Panc1 (cell line): ENCODE data around the gene SLC35D3. TPM values are rescaled to one million over a fixed set of nuclear protein-coding genes. Genes with fewer than 3 reads are reported as not detected.

Source experiments
- ATAC-seq: fragments of 200-7000 bp; cut with Tn5 transposase; 2 replicates; pipeline ENCODE4 v1.9.1; 2020; ENCODE audit warnings: mild to moderate bottlenecking, moderate library complexity
- BruUV-seq: library from RNA; stranded (reverse); fragments of 400-500 nt; replicated peaks from 2 replicates; lab custom pipeline; 2021; lab: Mats Ljungman, UMichigan
- CTCF ChIA-PET: fragments of 300-600 bp; sonication (Branson Sonifier 250); formaldehyde crosslinking; loops from one replicate; lab custom pipeline; 2022; ENCODE audit warnings: antibody characterized with exemption; lab: Charles Lee
- POLR2A ChIA-PET: fragments of 300-600 bp; sonication (Branson Sonifier 250); formaldehyde crosslinking; loops from one replicate; lab custom pipeline; 2022; ENCODE audit warnings: antibody characterized with exemption; lab: Charles Lee
- DNase-seq: peaks from one replicate; pipeline ENCODE4 v3.0.0-alpha.2; 2010; ENCODE audit warnings: low read depth, low spot score
- H3K27ac ChIP-seq: 2 replicates; pipeline ENCODE4 v1.5.1; 2011; ENCODE audit warnings: mild to moderate bottlenecking, low read length, inconsistent platforms
- H3K27me3 ChIP-seq: fragments of 200-500 bp; sonication (Bioruptor generic); 2 replicates; pipeline ENCODE4 v1.6.0; 2014; ENCODE audit warnings: low read length, inconsistent platforms; ENCODE audit not compliant: control insufficient read depth, insufficient read depth
- H3K36me3 ChIP-seq: fragments of 200-500 bp; sonication (Bioruptor generic); 2 replicates; pipeline ENCODE4 v1.5.1; 2014; ENCODE audit warnings: inconsistent platforms, mild to moderate bottlenecking, low read length, moderate library complexity; ENCODE audit not compliant: control insufficient read depth, insufficient read depth
- H3K4me1 ChIP-seq: 2 replicates; pipeline ENCODE4 v1.5.1; 2011; ENCODE audit warnings: inconsistent platforms, mild to moderate bottlenecking, low read length, moderate library complexity; ENCODE audit not compliant: control insufficient read depth, insufficient read depth
- H3K4me3 ChIP-seq, 2 experiments: 2 replicates each; pipeline ENCODE4 v1.5.1; 2011 to 2012; ENCODE audit warnings: low read depth in 2 of 2, low read length in 2 of 2, mild to moderate bottlenecking in 2 of 2, inconsistent platforms in 1 of 2, moderate library complexity in 1 of 2
- H3K9me3 ChIP-seq: fragments of 200-500 bp; sonication (Bioruptor generic); 2 replicates; pipeline ENCODE4 v1.5.1; 2014; ENCODE audit warnings: low read depth, mild to moderate bottlenecking, inconsistent platforms, low read length, moderate library complexity; ENCODE audit not compliant: control insufficient read depth, insufficient read depth
- CTCF ChIP-seq: fragments of 450-650 bp; IDR thresholded peaks from 2 replicates; pipeline ENCODE4 v1.5.1; 2017; ENCODE audit warnings: mild to moderate bottlenecking
- POLR2AphosphoS5 ChIP-seq: IDR thresholded peaks from 2 replicates; pipeline ENCODE4 v1.6.1; 2012; ENCODE audit warnings: mild to moderate bottlenecking, low read depth, low read length, moderate library complexity
- REST ChIP-seq, 2 experiments: IDR thresholded peaks; 2 replicates each; pipeline ENCODE4 v1.6.1; 2011 to 2012; ENCODE audit warnings: low read depth in 2 of 2, control low read depth in 1 of 2, low read length in 1 of 2, mild to moderate bottlenecking in 1 of 2, moderate library complexity in 1 of 2; ENCODE audit not compliant: insufficient read depth in 1 of 2
- SIN3A ChIP-seq: IDR thresholded peaks from 2 replicates; pipeline ENCODE4 v1.6.1; 2012; ENCODE audit warnings: low read depth, mild to moderate bottlenecking, low read length, moderate library complexity, borderline replicate concordance; ENCODE audit not compliant: insufficient read depth
- TCF7L2 ChIP-seq: IDR thresholded peaks from 2 replicates; pipeline ENCODE4 v1.6.1; 2011; ENCODE audit warnings: mild to moderate bottlenecking, low read depth, low read length, inconsistent platforms
- in situ Hi-C: cut with HindIII; loops from 2 replicates; pipeline ENCODE4 v1.10.0; 2016; ENCODE audit warnings: low sequenced_read_pairs, low pct_unique_long_range_greater_than_20kb
- intact Hi-C: fragments of 100-400 bp; cut with micrococcal nuclease; formaldehyde crosslinking; loops from one replicate; pipeline ENCODE4 v1.10.0; 2022; ENCODE audit not compliant: unreplicated experiment
- total RNA-seq: library from RNA; stranded (reverse); gene quantifications from one replicate; pipeline ENCODE4 v1.2.1, GENCODE V29; 2021; ENCODE audit not compliant: unreplicated experiment

Gene SLC35D3
- total RNA-seq, 1 experiment from 2014 or later: not detected

DNA sequence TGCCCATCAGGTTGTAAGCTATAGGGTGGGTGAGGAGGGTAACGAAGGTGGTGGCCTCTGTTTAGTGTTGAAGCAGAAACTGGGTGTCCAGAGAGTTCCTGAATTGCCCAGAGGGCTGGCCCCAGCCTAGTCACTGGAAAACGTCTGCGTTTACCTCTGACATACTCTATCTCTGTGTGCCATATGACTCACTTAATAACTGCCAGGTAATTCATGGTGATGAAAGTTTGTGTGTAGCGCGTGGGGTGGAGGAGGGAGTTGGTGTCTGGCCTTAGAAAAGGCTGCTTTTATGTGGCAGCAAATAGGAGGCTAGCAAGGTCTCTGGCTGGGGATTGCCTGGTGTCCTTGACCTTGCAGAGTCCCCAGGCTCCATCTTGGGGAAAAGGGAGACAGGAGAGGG is 47.3 kb downstream of the SLC35D3 start:
- POLR2A ChIA-PET: interaction anchor here (0.6 kb wide), 1 partner anchor 928 kb away, joined by 5 read pairs; no protein-coding TSS in a partner anchor
- intact Hi-C loops: no loop called here

GRCh38 chr6:136969930-136970329 is 47.8 kb downstream of the SLC35D3 start:
- no peak for TF ChIP-seq TCF7L2
- TF ChIP-seq POLR2AphosphoS5: no peak
- TF ChIP-seq REST (IDR thresholded peaks at IDR 0.05; ENCODE audit: insufficient read depth in 1 of 2, low read depth in 2 of 2, low read length in 1 of 2): no peak
- TF ChIP-seq CTCF: no peak
- TF ChIP-seq SIN3A: no peak
- no peaks in the 10 kb centered on the region for H3K36me3 ChIP-seq
- H3K9me3 ChIP-seq: no peaks in the 10 kb centered on the region
- no peak for DNase-seq
- BruUV-seq: no TSS peak
- ATAC-seq: no peak
- in situ Hi-C loops (no loop called here), intact Hi-C loops (loop anchor here (5.0 kb wide), 1 partner anchor 42 kb away; no protein-coding TSS in a partner anchor)
- H3K4me3 ChIP-seq: no peak overlapping the region
- no peaks in the 10 kb centered on the region for H3K4me1 ChIP-seq
- H3K27me3 ChIP-seq: no peaks in the 10 kb centered on the region
- ChIA-PET CTCF (interaction anchor here (0.6 kb wide), 1 partner anchor 25 kb away, joined by 4 read pairs; no protein-coding TSS in a partner anchor), POLR2A (no interaction called here)
- no peak overlapping the region for H3K27ac ChIP-seq

More for the DNA sequence above, 47.3 kb downstream of the SLC35D3 start:
- in situ Hi-C loops: no loop called here
- CTCF ChIA-PET: no interaction called here
- Histone ChIP-seq H3K9me3 (no peaks in the 10 kb centered on the region), H3K27me3 (no peaks in the 10 kb centered on the region), H3K4me1 (no peaks in the 10 kb centered on the region), H3K27ac (no peak overlapping the region), H3K36me3 (no peaks in the 10 kb centered on the region), H3K4me3 (no peak overlapping the region)
- no peak for DNase-seq
- no TSS peak for BruUV-seq
- ATAC-seq: no peak; the same call in 1 of the 2 replicates
- TF ChIP-seq CTCF (no peak), SIN3A (no peak), POLR2AphosphoS5 (no peak), REST (IDR thresholded peaks at IDR 0.05; ENCODE audit: insufficient read depth in 1 of 2, low read depth in 2 of 2, low read length in 1 of 2) (no peak), TCF7L2 (no peak)
